Ovary (tissue), 9 donors: Measurements from ENCODE around the gene NUP62. TPM values are rescaled to one million over a fixed set of nuclear protein-coding genes. Genes with fewer than 3 reads are reported as not detected.
A peak's percentile ranks its signal among the peaks of the same experiment; 100 is the strongest.

Experiments
- DNase-seq, 5 donors: peaks; one replicate each; pipeline ENCODE4 v3.0.0-alpha.2; 2019 to 2020
- H3K27ac ChIP-seq, 2 donors: fragments of 200-600 bp; one replicate each; pipeline versions ENCODE4 v1.5.1 to v1.8.0; 2019 to 2022
- H3K27me3 ChIP-seq: fragments of 200-600 bp; one replicate; pipeline ENCODE4 v1.8.0; 2022
- H3K36me3 ChIP-seq: fragments of 200-600 bp; sonication (generic); one replicate; pipeline ENCODE4 v1.5.1; 2019
- H3K4me1 ChIP-seq: one replicate; pipeline ENCODE4 v1.8.1; 2013; ENCODE audit warnings: mild to moderate bottlenecking, moderate library complexity; ENCODE audit not compliant: insufficient read depth
- H3K4me3 ChIP-seq: fragments of 200-600 bp; sonication (generic); one replicate; pipeline ENCODE4 v1.5.1; 2017
- H3K9me3 ChIP-seq, 2 donors: fragments of 200-600 bp in 1 of 2; sonication (generic) in 1 of 2; one replicate each; pipeline versions ENCODE4 v1.5.1 to v1.8.1; 2013 to 2019; ENCODE audit warnings: mild to moderate bottlenecking in 1 of 2, moderate library complexity in 1 of 2
- CTCF ChIP-seq, 3 donors: fragments of 450-650 bp in 2 of 3; fragments of 200-600 bp in 1 of 3; IDR thresholded peaks; one replicate each; pipeline versions ENCODE4 v1.5.1 to v1.8.0; 2016 to 2022; ENCODE audit warnings: antibody characterized with exemption in 3 of 3, mild to moderate bottlenecking in 1 of 3
- EP300 ChIP-seq: sonication (generic); formaldehyde crosslinking; IDR thresholded peaks from one replicate; pipeline ENCODE4 v1.6.1; 2017; ENCODE audit warnings: antibody characterized with exemption
- POLR2A ChIP-seq: fragments of 450-650 bp; IDR thresholded peaks from one replicate; pipeline ENCODE4 v1.6.1; 2017; ENCODE audit warnings: antibody characterized with exemption, mild to moderate bottlenecking, moderate library complexity
- WGBS, 3 donors: extraction: QIAGEN DNeasy Blood & Tissue Kit in 1 of 3; methylation state at CpG; one replicate each; pipeline versions ENCODE4 v1.1.5 to v1.1.7; 2013 to 2017; 5-methylcytosine and 5-hydroxymethylcytosine counted together
- intact Hi-C, 4 donors: fragments of 100-400 bp; cut with DNase I; formaldehyde crosslinking; loops; one replicate each; pipeline versions ENCODE4 v1.11.0 to v1.15.1; 2022 to 2023
- polyA plus RNA-seq, 2 donors: library from polyadenylated mRNA; stranded (reverse); fragments of 200-250 nt in 1 of 2; fragments of 350-450 nt in 1 of 2; fragmentation: Illumina TruSeq in 1 of 2; extraction: RNeasy Lipid Tissue Mini Kit (QIAGEN cat#74804) in 1 of 2; gene quantifications; one replicate each; pipeline ENCODE4 v1.2.3, GENCODE V29; 2013 to 2014
- total RNA-seq, 7 donors: library from RNA; depleted of rRNA in 2 of 7; stranded (reverse); fragments of >200 nt in 2 of 7; fragmentation: NEBNext Ultra II Directional in 3 of 7; extraction: Animal tissue kit (Norgen Biotek cat#: 25700) in 3 of 7; gene quantifications; one replicate each; pipeline versions ENCODE4 v1.1.0 to v1.2.4, GENCODE V29; 2016 to 2023
- donor health status: DM: no; HTN: no; CAD: no; lungs with moderate emphysema.
- donor health status: DM: no; HTN: no; CAD: no.
- donor health status: Bipolar disorder and iron deficiency.
- donor health status: DM: yes; HTN: yes; CAD: no.
- donor health status: DM: no; HTN: no; CAD: no.
- donor health status: DM: yes; HTN: yes; CAD: no.

NUP62 gene
- total and polyA plus RNA-seq, 9 donors = 18.7 to 47.7 (median 37.1) TPM

GRCh38 chr19:49896863-49897621 lies 32.3 kb downstream of the NUP62 start, which contains the start of gene IL4I1:
TSS of gene IL4I1 (minus strand) at chr19:49896887. CDS start at chr19:49896160, 727 bp downstream.
- no peak for DNase-seq
- 34 to 42% (median 40%) methylated on average over 20 of the region's 20 CpGs for WGBS, 3 donors
- no peaks in the 10 kb centered on the region for H3K9me3 ChIP-seq
- peaks cover 2% of the 10 kb centered on the region for H3K4me1 ChIP-seq
- no peaks in the 10 kb centered on the region for H3K36me3 ChIP-seq
- intact Hi-C loops = no loop called here
- TF ChIP-seq POLR2A = no peak
- no peak for TF ChIP-seq CTCF (IDR thresholded peaks at IDR 0.05)
- TF ChIP-seq EP300 = no peak
- H3K4me3 ChIP-seq = no peak within 1 kb of the TSS
- no peak within 1 kb of the TSS for H3K27ac ChIP-seq
- H3K27me3 ChIP-seq = no peaks in the 10 kb centered on the region

GRCh38 chr19:49895566-49896297 lies 33.6 kb downstream of the NUP62 start:
- DNase-seq = no peak
- Histone ChIP-seq H3K9me3 (no peaks in the 10 kb centered on the region), H3K4me3 (no peak overlapping the region), H3K27ac (no peak overlapping the region), H3K36me3 (no peaks in the 10 kb centered on the region), H3K27me3 (no peaks in the 10 kb centered on the region), H3K4me1 (peaks cover 2% of the 10 kb centered on the region)
- no peak for TF ChIP-seq CTCF (IDR thresholded peaks at IDR 0.05)
- TF ChIP-seq EP300 = no peak
- no peak for TF ChIP-seq POLR2A
- intact Hi-C loops = no loop called here
- WGBS, 3 donors = 70 to 74% (median 74%) methylated on average over 17 of the region's 17 CpGs

GRCh38 chr19:49894879-49895565 lies 34.3 kb downstream of the NUP62 start:
- Histone ChIP-seq H3K27me3 (no peaks in the 10 kb centered on the region), H3K9me3 (no peaks in the 10 kb centered on the region), H3K4me3 (no peak overlapping the region), H3K27ac (no peak overlapping the region), H3K36me3 (no peaks in the 10 kb centered on the region), H3K4me1 (peaks cover 6% of the 10 kb centered on the region)
- no peak for TF ChIP-seq POLR2A
- WGBS, 3 donors = 79 to 81% (median 81%) methylated on average over 17 of the region's 17 CpGs
- intact Hi-C loops = no loop called here
- no peak for DNase-seq

- no peak overlapping the region for H3K27ac ChIP-seq
- H3K9me3 ChIP-seq = no peaks in the 10 kb centered on the region
- 90 to 96% (median 92%) methylated on average over 18 of the region's 18 CpGs for WGBS, 3 donors
- no peak overlapping the region for H3K4me3 ChIP-seq
- intact Hi-C loops = no loop called here
- peak in 1 of 5 donors; percentile 24 for DNase-seq
- no peaks in the 10 kb centered on the region for H3K36me3 ChIP-seq
- H3K4me1 ChIP-seq = peaks cover 8% of the 10 kb centered on the region
- H3K27me3 ChIP-seq = no peaks in the 10 kb centered on the region
- TF ChIP-seq POLR2A = no peak
- no peak for TF ChIP-seq CTCF (IDR thresholded peaks at IDR 0.05)
- TF ChIP-seq EP300 = no peak
Measured at GRCh38 chr19:49894011-49894664, 35.2 kb downstream of the NUP62 start.
